ENCODE measurements around the gene RBM43. TPM values are rescaled to one million over a fixed set of nuclear protein-coding genes. Genes with fewer than 3 reads are reported as not detected.

The RBM43 gene
- total RNA-seq, 4 donors from 2014 or later, result 2.3 to 8.3 (median 4.7) TPM

GRCh38 chr2:151246152-151246551 lies 15.5 kb downstream of the RBM43 start:
- H3K4me3 ChIP-seq, result no peak overlapping the region
- no peaks in the 10 kb centered on the region for H3K27me3 ChIP-seq
- DNase-seq, result no peak
- no peak overlapping the region for H3K27ac ChIP-seq
- H3K4me1 ChIP-seq, result no peaks in the 10 kb centered on the region
- TF ChIP-seq CTCF (IDR thresholded peaks at IDR 0.05), result no peak
- TF ChIP-seq POLR2A (IDR thresholded peaks at IDR 0.05), result no peak
- H3K9me3 ChIP-seq, result peaks cover 0 to 5% (median 0%) of the 10 kb centered on the region in 4 donors
- H3K36me3 ChIP-seq, result peaks cover 0 to 24% (median 0%) of the 10 kb centered on the region in 3 donors

GRCh38 chr2:151243468-151243867 lies 18.2 kb downstream of the RBM43 start:
- no peak overlapping the region for H3K27ac ChIP-seq
- no peaks in the 10 kb centered on the region for H3K4me1 ChIP-seq
- TF ChIP-seq POLR2A (IDR thresholded peaks at IDR 0.05) (no peak), CTCF (IDR thresholded peaks at IDR 0.05) (no peak)
- H3K9me3 ChIP-seq, result peaks cover 0 to 5% (median 0%) of the 10 kb centered on the region in 4 donors
- H3K36me3 ChIP-seq, result no peaks in the 10 kb centered on the region
- no peaks in the 10 kb centered on the region for H3K27me3 ChIP-seq
- H3K4me3 ChIP-seq, result no peak overlapping the region
- no peak for DNase-seq

GRCh38 chr2:151241224-151241623 lies 20.4 kb downstream of the RBM43 start:
- H3K9me3 ChIP-seq, result no peaks in the 10 kb centered on the region
- no peaks in the 10 kb centered on the region for H3K36me3 ChIP-seq
- no peak overlapping the region for H3K4me3 ChIP-seq
- no peak overlapping the region for H3K27ac ChIP-seq
- TF ChIP-seq POLR2A (IDR thresholded peaks at IDR 0.05) (no peak), CTCF (IDR thresholded peaks at IDR 0.05) (no peak)
- DNase-seq, result no peak
- H3K4me1 ChIP-seq, result no peaks in the 10 kb centered on the region
- H3K27me3 ChIP-seq, result no peaks in the 10 kb centered on the region

GRCh38 chr2:151240433-151240832 lies 21.2 kb downstream of the RBM43 start:
- no peak for DNase-seq
- Histone ChIP-seq H3K27ac (no peak overlapping the region), H3K9me3 (no peaks in the 10 kb centered on the region), H3K4me1 (no peaks in the 10 kb centered on the region), H3K4me3 (no peak overlapping the region), H3K27me3 (no peaks in the 10 kb centered on the region), H3K36me3 (no peaks in the 10 kb centered on the region)
- no peak for TF ChIP-seq POLR2A (IDR thresholded peaks at IDR 0.05)
- TF ChIP-seq CTCF (IDR thresholded peaks at IDR 0.05), result no peak

GRCh38 chr2:151239624-151240023 lies 22.0 kb downstream of the RBM43 start:
- no peaks in the 10 kb centered on the region for H3K4me1 ChIP-seq
- H3K36me3 ChIP-seq, result no peaks in the 10 kb centered on the region
- H3K27me3 ChIP-seq, result no peaks in the 10 kb centered on the region
- no peak overlapping the region for H3K4me3 ChIP-seq
- H3K27ac ChIP-seq, result no peak overlapping the region
- TF ChIP-seq POLR2A (IDR thresholded peaks at IDR 0.05), result no peak
- no peak for TF ChIP-seq CTCF (IDR thresholded peaks at IDR 0.05)
- no peak for DNase-seq
- no peaks in the 10 kb centered on the region for H3K9me3 ChIP-seq
